HG03039 (cell line): ENCODE results near the gene DGCR8.
"Not testable (repeated sequence)": the region's sequence is repeated elsewhere in the genome, so short reads cannot be mapped to it uniquely, and the experiment has no call there.

Experiments
- ATAC-seq: cut with Tn5 transposase; IDR thresholded peaks from one replicate; pipeline ENCODE4 v1.9.1; 2021; ENCODE audit warnings: mild to moderate bottlenecking, moderate library complexity; ENCODE audit not compliant: unreplicated experiment

Gene DGCR8

DNA sequence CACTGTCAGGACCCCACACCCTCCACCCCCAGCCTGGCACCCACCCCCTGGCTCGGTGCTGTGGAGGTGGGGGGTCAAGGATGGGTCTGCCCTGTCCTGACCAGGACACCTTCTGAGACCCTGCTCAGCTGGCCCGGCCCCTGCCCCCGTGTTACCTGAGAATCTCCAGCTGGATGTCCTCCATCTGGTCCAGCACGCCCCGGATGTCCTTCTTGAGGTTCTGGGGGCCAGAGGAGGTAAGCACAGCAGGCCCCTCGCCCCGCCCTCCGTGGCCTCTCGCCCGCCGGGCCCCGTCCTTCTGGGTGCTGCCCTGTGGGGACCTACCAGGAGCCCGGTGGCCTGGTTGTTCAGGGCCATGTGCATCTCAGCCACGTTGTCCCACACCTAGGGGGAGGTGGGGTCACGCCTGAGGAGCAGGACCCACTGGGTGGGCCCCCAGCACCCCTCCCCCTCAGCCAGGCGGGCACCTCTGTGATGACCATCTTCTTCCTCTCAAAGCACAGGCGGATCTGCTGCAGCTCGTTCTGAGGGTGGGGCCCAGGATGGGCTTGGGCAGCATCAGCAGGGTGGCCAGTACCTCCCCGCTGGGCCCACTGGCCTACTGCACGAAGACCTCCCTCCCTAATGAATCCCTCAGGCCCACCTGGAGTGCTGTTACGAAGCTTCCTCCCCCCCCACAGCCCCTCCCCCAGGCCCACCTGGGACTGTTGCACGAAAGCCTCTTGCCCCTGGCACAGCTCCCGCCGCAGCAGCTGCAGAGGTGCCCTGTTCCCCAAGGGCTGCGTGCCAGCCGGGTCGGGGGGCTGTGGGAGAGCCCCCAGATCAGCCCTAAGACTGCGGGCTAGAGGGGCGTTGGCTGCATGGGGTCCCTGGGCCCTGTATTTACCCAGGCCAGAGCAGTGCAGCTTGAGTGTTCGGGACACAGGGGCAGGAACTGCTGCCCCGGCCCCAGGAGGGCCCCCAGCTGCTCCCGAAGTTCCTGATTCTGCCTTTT, 69.5 kb downstream of the DGCR8 start:
- ATAC-seq: no peak

DNA sequence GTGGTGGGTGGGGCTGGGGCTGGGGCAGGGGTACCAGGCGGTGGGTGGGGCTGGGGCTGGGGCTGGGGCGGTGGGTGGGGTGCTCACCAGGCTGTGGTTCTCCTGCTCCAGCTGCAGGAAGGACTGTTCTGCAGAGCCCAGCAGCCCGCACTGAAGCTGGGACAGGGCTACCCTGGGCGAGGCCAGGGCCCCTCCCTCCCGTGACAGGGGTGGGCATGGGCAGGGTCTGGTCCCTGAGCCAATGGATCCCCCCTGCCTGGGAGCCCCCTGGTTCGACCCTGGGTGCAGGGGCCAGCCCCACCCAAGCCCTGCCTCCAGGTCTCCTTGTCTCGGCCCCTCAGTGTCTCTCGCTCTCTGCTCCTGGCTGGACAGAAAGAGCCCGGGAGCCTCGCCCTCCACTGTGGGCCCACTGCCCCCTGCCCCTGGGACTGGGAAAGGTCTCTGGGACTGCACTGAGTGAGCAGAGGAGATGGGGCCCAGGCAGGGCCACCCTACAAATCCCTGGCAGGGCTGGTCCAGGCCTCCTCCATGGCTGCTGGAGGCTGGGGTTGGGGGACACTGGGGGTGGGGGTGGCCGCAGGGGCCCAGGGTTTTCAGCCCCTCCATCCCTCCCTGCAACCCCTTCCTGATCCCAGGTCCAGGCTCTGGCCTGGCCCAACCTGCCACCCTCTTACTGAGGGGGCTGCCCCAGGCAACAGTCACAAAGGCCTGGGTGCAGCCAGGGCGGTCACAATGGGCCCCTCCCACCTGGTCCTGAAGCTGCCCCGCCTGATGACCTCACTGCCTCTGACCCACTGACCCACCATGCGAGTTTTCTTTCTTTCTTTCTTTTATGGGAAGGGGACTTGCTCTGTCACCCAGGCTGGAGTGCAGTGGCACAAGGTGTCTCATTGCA, 70.6 kb downstream of the DGCR8 start, which contains the start of gene CCDC188:
TSS of gene CCDC188 (minus strand) at position 675 of the 895 bp plus-strand sequence. CDS start at position 606, 69 bp downstream.
- ATAC-seq: no peak

DNA sequence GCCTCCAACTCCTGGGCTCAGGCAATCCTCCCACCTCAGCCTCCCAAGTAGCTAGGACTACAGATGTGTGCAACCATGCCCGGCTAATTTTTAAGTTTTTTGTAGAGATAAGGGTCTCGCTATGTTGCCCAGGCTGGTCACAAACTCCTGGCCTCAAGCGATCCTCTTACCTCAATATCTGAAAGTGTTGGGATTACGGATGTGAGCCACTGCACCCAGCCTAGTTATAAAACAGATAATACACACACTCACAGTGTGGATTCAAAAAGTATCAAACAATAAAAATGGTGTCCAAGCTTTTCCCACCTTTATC, 71.2 kb downstream of the DGCR8 start:
- no peak for ATAC-seq

DNA sequence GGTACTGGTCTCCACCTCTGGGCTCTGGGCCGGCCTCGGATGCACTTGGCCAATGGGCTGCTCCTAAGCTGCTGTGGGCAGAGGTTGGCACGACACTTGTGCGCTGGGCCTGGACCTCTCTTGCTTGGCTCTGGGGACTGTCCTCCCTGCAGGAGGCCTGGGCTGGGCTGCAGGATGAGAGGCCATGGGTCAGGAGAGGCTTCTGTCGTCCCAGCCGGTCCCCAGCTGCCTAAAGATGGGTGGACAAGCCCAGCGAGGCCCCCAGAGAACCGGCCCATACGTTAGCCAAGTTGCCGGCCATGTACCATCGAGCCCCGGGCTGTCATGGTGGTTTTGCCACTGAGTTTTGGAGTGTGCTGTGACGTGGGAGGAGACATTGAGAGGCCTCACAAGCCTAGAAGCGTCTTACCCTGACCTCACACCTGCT, 72.4 kb downstream of the DGCR8 start:
- ATAC-seq: no peak

DNA sequence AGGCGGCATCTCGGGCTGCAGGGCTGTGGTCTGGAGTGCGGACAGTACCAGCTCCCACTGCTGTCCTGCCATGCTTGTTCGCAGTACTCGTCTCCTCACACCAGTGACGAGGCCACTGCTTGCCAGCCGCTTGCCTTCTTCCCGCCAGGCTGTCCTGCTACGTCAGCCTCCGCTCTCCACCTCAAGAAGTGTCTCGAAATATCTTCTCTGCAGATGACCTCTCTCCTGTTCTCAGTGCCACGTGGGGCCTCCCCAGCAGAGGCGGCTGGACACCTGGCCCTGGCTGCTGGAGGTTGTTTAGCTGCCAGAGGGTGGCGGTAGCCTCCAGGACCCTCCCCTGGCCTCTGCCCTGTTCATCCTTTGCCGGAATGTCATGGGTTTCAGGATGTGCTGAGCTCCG, 73.9 kb downstream of the DGCR8 start:
- ATAC-seq: no peak

DNA sequence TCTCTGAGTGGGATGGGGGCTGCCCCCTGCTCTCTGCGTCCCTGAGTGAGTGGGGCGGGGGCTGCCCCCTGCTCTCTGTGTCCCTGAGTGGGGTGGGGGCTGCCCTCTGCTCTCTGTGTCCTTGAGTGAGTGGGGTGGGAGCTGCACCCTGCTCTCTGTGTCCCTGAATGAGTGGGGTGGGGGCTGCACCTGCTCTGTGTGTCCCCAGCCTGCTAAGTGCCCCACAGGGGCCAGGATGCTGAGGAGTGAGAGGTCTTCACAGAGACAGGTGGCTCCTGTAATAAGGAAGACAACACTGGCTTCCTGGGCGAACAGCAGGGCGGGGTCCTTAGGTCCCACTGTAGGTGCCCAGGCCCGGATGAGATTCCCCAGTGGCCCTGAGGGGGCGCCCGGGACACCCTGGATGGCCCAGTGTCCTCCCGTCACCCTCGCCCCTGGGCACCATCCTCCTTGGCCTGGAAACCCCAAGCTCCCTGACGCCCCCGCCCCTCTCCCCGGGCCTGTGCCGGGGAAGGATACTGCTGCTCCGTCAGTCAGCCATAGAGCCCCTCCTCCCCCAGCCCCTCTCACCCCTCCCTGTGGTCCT, 74.7 kb downstream of the DGCR8 start:
- no peak for ATAC-seq

DNA sequence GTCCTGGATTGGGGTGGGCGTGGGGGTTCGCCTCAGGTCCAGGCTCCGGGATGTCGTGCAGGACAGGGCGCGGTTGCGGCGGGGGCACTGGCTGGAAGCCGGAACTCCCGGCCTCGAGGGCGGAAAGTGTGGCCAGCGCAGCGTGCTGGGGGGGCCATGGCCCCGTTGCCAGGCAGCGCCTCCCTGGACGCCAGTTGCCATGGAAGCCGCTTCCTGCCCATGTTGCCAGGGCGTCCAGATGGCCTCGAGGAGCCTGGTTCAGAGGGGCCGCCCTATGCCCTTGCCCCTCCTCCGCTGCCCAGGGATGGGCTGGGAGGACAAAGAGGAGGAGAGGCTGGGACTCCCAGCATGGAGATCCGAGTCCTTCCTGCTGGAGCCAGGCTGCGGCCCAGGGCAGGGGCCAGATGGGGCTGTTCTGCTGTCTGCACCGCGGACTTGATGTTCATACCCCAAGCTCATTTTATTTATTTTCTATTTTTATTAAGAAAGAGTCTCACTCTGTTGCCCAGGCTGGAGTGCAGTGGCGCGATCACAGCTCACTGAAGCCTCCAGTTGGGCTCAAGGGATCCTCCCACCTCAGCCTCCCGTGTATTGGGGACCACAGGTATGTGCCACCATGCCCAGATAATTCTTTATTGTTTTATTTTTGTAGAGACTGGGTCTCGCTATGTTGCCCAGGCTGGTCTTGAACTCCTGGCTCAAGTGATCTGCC, 75.4 kb downstream of the DGCR8 start:
- no peak for ATAC-seq

DNA sequence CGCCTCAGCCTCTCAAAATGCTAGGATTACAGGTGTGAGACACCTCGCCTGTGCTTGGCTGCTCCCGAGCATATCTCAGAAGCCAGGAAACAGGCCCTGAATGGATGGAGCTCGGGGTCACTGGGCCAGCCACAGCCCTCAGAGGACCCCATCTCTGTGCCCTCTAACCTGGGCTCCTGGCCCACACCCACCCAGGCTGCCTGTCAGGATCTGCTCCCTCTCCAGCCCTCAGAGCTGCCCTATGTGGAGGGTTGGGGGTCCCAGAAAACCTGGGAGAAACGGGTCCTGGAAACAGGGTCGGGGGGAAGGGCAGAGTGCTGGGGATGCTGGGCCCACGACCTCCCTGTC, 76.0 kb downstream of the DGCR8 start:
- no peak for ATAC-seq

DNA sequence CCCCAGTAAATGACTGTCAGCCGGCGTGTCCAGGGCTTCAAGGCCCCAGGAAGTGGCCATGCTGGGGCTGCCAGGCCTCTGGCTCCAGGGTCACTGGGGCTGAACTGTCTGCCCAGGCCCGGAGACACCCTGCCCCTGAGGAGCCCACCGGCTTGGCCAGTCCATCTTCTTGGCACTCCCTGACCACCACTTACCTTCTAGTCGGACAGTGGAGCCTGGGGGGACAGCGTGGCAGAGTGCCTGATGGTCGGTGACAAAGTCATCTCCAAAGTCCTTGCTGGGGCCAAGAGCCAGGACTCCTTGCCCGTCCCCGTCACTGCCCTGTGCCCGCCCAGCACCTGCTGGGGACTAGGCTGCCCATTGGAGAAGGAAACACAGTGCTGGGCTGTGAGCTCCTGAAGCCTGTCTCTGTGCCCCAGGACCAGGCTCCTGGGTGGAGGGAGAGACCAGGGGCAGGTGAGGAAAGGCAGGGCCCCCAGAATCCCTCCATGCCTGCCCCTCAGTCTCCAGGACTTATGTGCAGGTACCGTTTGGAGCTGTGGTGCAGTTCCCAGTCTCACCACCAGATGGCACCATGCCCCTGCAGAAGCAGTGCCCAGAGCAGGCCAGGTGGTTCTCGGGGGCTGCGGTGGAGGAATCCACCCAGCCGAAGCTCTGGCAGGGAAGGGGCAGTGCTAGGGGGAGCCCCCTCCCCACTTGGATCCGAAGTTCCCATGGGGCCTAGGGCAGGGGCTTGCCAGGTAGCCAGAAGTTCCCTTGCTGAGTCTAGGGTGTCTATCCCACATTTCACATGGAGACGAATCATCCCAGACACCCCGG, 76.8 kb downstream of the DGCR8 start:
- no peak for ATAC-seq

DNA sequence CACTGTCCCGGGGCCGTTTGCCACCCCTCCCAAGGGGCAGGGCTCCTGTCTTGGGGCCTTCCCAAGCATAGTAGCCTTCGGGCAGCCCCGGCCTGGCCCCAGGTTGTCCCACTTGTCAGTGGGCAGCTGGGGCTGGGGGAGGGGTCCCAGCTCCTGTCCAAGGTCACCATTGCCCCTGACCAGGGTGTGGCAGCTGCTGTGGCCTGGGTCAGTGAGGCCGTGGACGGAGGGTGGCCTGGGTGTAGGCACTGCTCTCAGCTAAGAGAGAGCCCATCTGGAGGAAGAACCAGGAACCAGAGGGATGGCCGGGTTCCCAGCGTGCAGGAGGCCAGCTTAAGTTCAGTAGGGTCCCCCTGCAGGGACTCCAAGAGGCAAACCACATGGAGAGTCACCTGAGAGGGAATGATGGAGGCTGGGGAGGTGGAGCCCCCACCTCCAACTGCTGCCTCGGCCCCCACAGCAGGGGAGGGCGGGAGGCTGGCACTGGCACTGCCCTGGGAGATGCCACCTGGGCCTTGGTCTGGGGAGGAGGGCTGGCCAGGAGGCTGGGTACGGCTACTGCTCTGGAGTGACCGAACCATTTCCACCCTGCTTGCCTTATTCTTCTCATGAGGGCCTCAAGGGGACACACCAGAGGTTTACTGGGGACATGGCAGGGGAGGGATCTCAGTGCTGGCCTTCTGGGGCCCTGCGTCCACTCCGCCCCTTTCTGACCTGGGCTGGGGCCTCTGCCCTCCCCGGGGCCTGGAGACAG, 77.6 kb downstream of the DGCR8 start:
- ATAC-seq: no peak

DNA sequence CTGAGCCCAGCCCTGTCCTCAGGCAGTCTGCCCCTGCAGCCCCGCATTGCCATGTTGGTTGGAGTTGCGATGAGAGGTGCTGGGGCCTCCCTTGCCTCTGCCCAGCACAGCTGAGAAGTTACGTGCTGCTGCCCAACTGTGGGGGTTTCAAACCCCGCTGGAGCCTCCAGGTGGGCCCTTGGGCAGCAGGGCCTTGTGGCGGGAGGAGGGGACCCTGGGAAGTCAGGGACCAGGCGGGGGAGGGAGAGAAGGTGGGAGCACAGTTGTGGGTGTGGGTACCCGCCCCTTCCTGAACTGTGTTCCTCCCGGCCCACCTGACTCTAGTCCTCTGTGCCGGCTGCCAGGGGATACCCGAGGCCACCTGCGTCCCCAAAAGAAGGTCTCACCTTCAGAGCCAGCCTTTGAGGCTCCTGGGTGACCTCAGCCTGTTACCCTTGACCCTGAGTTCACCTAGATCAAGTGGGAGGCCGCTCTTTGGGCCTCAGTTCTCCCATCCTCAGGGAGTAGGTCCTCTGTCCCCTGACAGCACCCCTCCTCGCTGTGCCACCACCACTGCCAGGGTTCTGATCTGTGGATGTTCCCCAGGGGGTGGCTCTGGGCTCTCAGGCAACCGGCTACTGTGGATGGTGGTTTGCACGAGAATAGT, 78.5 kb downstream of the DGCR8 start:
- no peak for ATAC-seq

DNA sequence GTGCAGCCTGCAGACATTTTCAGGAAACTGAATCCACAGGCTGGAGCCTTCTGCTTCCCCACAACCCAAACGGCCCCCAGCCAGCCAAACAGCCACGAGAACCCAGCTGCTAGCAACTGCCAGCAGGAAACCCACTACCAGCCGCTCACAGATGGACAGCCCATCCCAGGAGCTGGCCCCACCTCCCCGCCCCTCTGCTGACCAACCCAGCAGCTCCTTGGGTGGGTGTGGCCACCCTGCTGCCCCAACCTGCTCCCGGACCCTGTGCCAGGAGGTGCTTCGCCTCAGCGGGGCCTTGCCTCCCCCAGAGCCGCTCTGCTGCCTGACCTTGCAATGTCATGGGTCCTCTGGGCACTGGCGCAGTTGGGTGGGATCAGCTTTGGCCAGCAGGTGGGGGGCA, 79.0 kb downstream of the DGCR8 start:
- no peak for ATAC-seq

DNA sequence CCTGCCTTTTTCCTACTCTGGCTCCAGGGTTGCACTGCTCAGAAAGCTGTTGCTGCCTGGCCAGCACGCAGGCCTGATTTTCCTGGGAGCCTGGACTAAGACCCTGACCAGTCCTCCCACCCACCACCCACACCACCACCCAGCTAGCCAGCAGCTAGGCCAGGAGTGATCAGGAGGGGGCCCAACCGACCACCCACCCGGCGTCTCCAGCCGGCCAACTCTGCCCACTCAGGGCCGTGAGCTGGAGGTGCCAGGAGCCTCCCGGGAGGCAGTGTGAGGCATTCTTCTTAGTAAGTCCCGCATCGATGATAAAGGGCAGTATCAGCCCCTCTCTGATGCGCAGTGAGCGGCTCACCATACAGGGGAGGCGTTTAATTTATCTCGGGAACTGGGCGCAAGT, 79.5 kb downstream of the DGCR8 start:
- ATAC-seq: not testable (repeated sequence)

DNA sequence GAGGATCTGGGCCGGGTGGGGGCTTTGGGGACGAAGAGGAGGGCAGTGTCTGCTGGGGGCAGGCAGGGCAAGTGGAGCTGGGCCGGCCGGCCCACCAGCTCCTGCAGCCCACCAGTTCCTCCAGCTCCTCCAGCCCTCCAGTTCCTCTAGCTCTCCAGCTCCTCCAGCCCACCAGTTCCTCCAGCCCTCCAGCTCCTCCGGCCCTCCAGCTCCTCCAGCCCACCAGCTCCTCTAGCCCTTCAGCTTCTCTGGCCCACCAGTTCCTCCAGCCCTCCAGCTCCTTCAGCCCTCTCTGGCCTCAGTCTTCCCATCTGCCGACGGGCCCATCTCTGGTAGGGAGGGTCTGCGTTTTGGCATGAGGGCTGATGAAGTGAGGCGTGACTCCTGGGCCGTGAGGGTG, 80.0 kb downstream of the DGCR8 start:
- no peak for ATAC-seq
